ENCODE data around the gene DHX29. TPM values are rescaled to one million over a fixed set of nuclear protein-coding genes. Genes with fewer than 3 reads are reported as not detected.

Gene DHX29
- total RNA-seq, 1 experiment from 2014 or later = 30.1 TPM

DNA sequence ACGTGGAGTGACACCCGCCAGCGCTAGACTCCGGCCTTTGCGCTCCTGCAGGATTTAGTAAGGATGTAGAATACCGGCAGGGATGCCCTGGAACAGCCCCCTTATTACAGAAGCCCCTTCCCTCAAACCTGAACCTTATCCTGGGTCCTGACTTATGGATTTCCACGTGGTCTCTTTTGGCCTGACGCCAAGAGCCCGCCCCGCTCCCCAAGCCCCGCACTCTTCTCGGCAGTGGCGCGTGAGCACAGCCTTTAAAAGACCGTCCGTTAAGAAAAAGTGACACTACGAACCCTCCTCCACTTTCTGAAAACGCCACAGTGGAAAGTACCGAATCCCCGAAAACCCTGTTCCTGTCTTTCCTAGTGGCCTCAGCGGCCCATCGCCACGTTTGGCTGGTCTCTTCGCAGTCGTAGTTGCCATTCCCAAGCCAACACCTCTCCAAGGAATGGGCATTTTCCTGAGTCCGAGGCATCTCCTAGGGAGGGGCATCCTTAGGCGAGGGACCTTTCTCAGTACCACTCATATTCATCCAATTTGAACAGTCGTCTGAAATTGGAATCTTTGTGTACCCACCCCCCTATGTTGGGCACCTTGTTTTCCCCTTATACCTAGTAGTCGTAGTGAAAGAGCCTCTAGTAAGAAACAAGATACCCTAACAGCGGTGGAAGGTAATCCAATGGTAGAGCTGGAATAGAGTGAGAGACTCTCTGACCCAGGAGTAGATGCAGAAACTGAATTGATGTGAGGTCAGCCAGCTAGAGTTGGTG is 79.6 kb downstream of the DHX29 start:
- Histone ChIP-seq H3K27me3 (ENCODE audit: control insufficient read depth, insufficient read depth, low read length) (peaks cover 3% of the 10 kb centered on the region; the same call in 1 of the 2 replicates), H3K36me3 (ENCODE audit: control insufficient read depth, insufficient read depth, low read length) (no peaks in the 10 kb centered on the region; the same call in 1 of the 2 replicates), H3K4me3 (ENCODE audit: low read depth in 2 of 2, low read length in 2 of 2) (peak overlapping the region; percentile 58 to 70), H3K27ac (ENCODE audit: low read length) (peak overlapping the region; percentile 78), H3K9me3 (ENCODE audit: control insufficient read depth, insufficient read depth, low read depth, low read length) (no peaks in the 10 kb centered on the region), H3K4me1 (ENCODE audit: control insufficient read depth, insufficient read depth, low read length) (peaks cover 17% of the 10 kb centered on the region)
- ATAC-seq (no peak), DNase-seq (ENCODE audit: low read depth, low spot score) (no peak)
- in situ Hi-C loops (cut with HindIII; ENCODE audit: low pct_unique_long_range_greater_than_20kb, low sequenced_read_pairs) = no loop called here
- intact Hi-C loops (cut with micrococcal nuclease; ENCODE audit: unreplicated experiment) = loop anchor here (2.0 kb wide), 1 partner anchor 55 kb away; the partner anchor contains the start of gene CDC20B
- CTCF ChIA-PET = no interaction called here
- TF ChIP-seq, protein P1, sequence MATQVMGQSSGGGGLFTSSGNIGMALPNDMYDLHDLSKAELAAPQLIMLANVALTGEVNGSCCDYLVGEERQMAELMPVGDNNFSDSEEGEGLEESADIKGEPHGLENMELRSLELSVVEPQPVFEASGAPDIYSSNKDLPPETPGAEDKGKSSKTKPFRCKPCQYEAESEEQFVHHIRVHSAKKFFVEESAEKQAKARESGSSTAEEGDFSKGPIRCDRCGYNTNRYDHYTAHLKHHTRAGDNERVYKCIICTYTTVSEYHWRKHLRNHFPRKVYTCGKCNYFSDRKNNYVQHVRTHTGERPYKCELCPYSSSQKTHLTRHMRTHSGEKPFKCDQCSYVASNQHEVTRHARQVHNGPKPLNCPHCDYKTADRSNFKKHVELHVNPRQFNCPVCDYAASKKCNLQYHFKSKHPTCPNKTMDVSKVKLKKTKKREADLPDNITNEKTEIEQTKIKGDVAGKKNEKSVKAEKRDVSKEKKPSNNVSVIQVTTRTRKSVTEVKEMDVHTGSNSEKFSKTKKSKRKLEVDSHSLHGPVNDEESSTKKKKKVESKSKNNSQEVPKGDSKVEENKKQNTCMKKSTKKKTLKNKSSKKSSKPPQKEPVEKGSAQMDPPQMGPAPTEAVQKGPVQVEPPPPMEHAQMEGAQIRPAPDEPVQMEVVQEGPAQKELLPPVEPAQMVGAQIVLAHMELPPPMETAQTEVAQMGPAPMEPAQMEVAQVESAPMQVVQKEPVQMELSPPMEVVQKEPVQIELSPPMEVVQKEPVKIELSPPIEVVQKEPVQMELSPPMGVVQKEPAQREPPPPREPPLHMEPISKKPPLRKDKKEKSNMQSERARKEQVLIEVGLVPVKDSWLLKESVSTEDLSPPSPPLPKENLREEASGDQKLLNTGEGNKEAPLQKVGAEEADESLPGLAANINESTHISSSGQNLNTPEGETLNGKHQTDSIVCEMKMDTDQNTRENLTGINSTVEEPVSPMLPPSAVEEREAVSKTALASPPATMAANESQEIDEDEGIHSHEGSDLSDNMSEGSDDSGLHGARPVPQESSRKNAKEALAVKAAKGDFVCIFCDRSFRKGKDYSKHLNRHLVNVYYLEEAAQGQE (IDR thresholded peaks at IDR 0.05; ENCODE audit: insufficient read depth in 1 of 2, low read depth in 2 of 2, low read length in 1 of 2) = no peak
- TF ChIP-seq POLR2AphosphoS5 (IDR thresholded peaks at IDR 0.05; ENCODE audit: low read depth, low read length) (no peak), SIN3A (IDR thresholded peaks at IDR 0.05; ENCODE audit: borderline replicate concordance, insufficient read depth, low read depth, low read length) (no peak), CTCF (IDR thresholded peaks at IDR 0.05) (no peak), TCF7L2 (IDR thresholded peaks at IDR 0.05; ENCODE audit: low read depth, low read length) (no peak)
- no TSS peak for BruUV-seq (replicated peaks)
- POLR2A ChIA-PET = no interaction called here

DNA sequence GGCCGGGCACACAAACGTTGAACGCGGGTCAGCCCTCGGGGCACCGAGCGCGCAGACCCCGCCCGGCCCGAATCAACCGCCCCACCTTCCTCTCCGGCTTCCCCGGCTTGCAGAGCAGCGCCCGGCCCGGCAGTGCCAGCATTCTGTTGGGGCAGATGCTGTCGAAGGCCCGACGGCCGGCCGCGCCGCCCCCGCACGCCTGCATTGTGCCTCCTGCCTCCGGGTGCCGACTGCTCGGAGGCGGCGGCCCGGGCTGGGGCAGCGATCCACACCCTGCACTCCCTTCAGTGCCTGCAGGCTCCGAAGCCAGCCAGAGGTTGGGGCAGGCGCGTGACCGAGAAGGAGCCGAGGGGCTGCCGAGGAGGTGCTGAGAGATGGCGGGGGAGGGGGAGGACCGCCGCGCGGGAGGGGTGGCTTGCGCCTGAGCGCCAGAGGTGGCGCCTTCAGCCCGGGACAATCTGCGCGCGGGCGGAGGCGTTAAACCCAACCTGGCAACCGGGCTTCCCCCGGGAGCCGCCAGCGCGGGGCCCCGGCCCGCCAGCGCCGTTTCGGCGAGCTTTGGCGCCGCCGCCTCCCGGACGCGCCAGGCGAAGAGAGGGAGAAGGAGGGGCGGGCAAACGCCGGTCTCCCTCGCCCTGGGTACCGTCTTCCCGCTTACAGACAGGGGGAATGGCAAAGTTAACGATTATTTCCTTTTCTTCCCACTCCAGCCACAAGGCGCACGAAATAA is 80.4 kb downstream of the DHX29 start, which contains the start of gene MCIDAS:
Gene MCIDAS (minus strand): TSS at position 382 of the 730 bp plus-strand sequence. CDS start 177 bp downstream, at position 205.
- peak within 1 kb of the TSS; percentile 78 for H3K27ac ChIP-seq (ENCODE audit: low read length)

More for the DNA sequence above, 80.4 kb downstream of the DHX29 start, which contains the start of gene MCIDAS:
- Histone ChIP-seq H3K9me3 (ENCODE audit: control insufficient read depth, insufficient read depth, low read depth, low read length) (no peaks in the 10 kb centered on the region), H3K27me3 (ENCODE audit: control insufficient read depth, insufficient read depth, low read length) (peaks cover 3% of the 10 kb centered on the region; the same call in 1 of the 2 replicates), H3K36me3 (ENCODE audit: control insufficient read depth, insufficient read depth, low read length) (no peaks in the 10 kb centered on the region), H3K4me1 (ENCODE audit: control insufficient read depth, insufficient read depth, low read length) (peaks cover 17% of the 10 kb centered on the region), H3K4me3 (ENCODE audit: low read depth in 2 of 2, low read length in 2 of 2) (peak within 1 kb of the TSS; percentile 58 to 70)
- DNase-seq (ENCODE audit: low read depth, low spot score) = no peak
- CTCF ChIA-PET = interaction anchor here (0.6 to 1.2 kb wide), 2 partner anchors 55 to 1397 kb away, joined by 3 to 4 read pairs; no protein-coding TSS in a partner anchor
- in situ Hi-C loops (cut with HindIII; ENCODE audit: low pct_unique_long_range_greater_than_20kb, low sequenced_read_pairs) (no loop called here), intact Hi-C loops (cut with micrococcal nuclease; ENCODE audit: unreplicated experiment) (loop anchor here (2.0 kb wide), 1 partner anchor 54 kb away; the partner anchor contains the start of gene CDC20B)
- ATAC-seq = peak; percentile 80
- POLR2A ChIA-PET = no interaction called here
- no TSS peak for BruUV-seq (replicated peaks)
- no peak for TF ChIP-seq SIN3A (IDR thresholded peaks at IDR 0.05; ENCODE audit: borderline replicate concordance, insufficient read depth, low read depth, low read length)
- TF ChIP-seq, protein P1 (IDR thresholded peaks at IDR 0.05; ENCODE audit: insufficient read depth in 1 of 2, low read depth in 2 of 2, low read length in 1 of 2) = no peak
- TF ChIP-seq CTCF (IDR thresholded peaks at IDR 0.05) = peak; percentile 20; the same call in 1 of the 2 replicates
- TF ChIP-seq POLR2AphosphoS5 (IDR thresholded peaks at IDR 0.05; ENCODE audit: low read depth, low read length) = no peak
- TF ChIP-seq TCF7L2 (IDR thresholded peaks at IDR 0.05; ENCODE audit: low read depth, low read length) = no peak

All from Panc1 (cell line).